ENCODE results near the gene MAML2.

DNA sequence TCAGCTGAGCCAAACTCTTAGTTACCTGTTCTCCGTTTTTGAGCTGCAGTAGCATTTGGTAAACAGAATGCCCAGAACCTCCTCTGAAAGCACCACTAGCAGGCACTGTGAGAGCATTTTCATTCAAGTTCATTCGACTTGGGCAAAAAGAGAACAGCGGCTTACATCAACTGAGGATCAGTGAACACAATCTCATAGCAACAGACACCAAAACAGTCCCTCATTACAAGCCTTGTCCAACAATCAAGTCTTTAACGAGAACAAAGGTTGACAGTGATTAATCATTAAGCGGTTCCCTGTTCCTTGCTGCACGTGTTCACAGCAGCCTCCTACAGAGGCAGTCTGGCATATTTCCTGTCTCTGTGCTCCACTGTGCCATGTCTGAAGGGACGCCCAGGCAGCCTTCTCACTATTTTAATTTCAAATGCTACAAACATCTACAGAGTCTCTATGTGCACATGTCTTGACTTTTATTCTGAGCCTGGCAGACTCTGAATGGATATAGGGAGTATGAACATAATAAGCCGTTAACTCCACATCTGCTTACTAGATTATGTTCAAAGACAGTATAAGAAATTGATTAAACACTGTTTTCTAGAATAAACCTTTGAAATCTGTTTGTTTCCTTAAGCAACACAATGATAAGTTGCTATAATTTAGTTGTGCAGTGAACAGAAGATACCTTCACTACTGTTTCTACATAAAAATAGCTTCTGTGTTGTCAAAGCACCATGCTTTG lies 330.7 kb downstream of the MAML2 start:
- TF ChIP-seq, protein P1, sequence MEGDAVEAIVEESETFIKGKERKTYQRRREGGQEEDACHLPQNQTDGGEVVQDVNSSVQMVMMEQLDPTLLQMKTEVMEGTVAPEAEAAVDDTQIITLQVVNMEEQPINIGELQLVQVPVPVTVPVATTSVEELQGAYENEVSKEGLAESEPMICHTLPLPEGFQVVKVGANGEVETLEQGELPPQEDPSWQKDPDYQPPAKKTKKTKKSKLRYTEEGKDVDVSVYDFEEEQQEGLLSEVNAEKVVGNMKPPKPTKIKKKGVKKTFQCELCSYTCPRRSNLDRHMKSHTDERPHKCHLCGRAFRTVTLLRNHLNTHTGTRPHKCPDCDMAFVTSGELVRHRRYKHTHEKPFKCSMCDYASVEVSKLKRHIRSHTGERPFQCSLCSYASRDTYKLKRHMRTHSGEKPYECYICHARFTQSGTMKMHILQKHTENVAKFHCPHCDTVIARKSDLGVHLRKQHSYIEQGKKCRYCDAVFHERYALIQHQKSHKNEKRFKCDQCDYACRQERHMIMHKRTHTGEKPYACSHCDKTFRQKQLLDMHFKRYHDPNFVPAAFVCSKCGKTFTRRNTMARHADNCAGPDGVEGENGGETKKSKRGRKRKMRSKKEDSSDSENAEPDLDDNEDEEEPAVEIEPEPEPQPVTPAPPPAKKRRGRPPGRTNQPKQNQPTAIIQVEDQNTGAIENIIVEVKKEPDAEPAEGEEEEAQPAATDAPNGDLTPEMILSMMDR (IDR thresholded peaks at IDR 0.05), result peak; percentile 35 to 65 (median 45)
- TF ChIP-seq POLR2AphosphoS5 (IDR thresholded peaks at IDR 0.05), result peak in 2 of 3 donors; percentile 70 to 82
